CD4-positive, alpha-beta T cell treated with Interleukin-2 at 100 ng/mL for 4 hours (primary cell): Measurements from ENCODE around the gene STK10.

ENCODE experiments used
- DNase-seq: peaks from one replicate; pipeline ENCODE4 v3.0.0-alpha.2; 2020; ENCODE audit warnings: low spot score

The STK10 gene

GRCh38 chr5:172106511-172107356, 81.3 kb downstream of the STK10 start:
- DNase-seq = peak; percentile 64

- no peak for DNase-seq
Measured at GRCh38 chr5:172105811-172106210, 82.2 kb downstream of the STK10 start.

GRCh38 chr5:172104801-172105701, 83.0 kb downstream of the STK10 start:
- DNase-seq = no peak

- DNase-seq = no peak
Measured at GRCh38 chr5:172104021-172104420, 84.0 kb downstream of the STK10 start.

GRCh38 chr5:172102913-172103626, 85.0 kb downstream of the STK10 start:
- DNase-seq = peak; percentile 34

GRCh38 chr5:172102218-172102870, 85.7 kb downstream of the STK10 start:
- DNase-seq = no peak

- no peak for DNase-seq
Measured at GRCh38 chr5:172101547-172102217, 86.3 kb downstream of the STK10 start.

GRCh38 chr5:172098883-172099282, 89.1 kb downstream of the STK10 start:
- DNase-seq = no peak

- no peak for DNase-seq
Measured at GRCh38 chr5:172098046-172098445, 90.0 kb downstream of the STK10 start.

GRCh38 chr5:172097356-172097755, 90.7 kb downstream of the STK10 start:
- no peak for DNase-seq

GRCh38 chr5:172096207-172096940, 91.7 kb downstream of the STK10 start:
- DNase-seq = no peak

- no peak for DNase-seq
Measured at GRCh38 chr5:172095368-172096206, 92.4 kb downstream of the STK10 start.

- no peak for DNase-seq
Measured at GRCh38 chr5:172093965-172094364, 94.1 kb downstream of the STK10 start.

- no peak for DNase-seq
Measured at GRCh38 chr5:172093559-172093958, 94.5 kb downstream of the STK10 start.

- DNase-seq = no peak
Measured at GRCh38 chr5:172091956-172092732, 95.9 kb downstream of the STK10 start.

- DNase-seq = no peak
Measured at GRCh38 chr5:172090976-172091547, 97.0 kb downstream of the STK10 start.

GRCh38 chr5:172089298-172090117, 98.5 kb downstream of the STK10 start:
- no peak for DNase-seq

- DNase-seq = no peak
Measured at GRCh38 chr5:172088801-172089200, 99.2 kb downstream of the STK10 start.
